Heart left ventricle (tissue), 16 donors: ENCODE results near the gene SLC7A7. TPM values are rescaled to one million over a fixed set of nuclear protein-coding genes. Genes with fewer than 3 reads are reported as not detected.
A peak's percentile ranks its signal among the peaks of the same experiment; 100 is the strongest.
"Not testable (repeated sequence)": the region's sequence is repeated elsewhere in the genome, so short reads cannot be mapped to it uniquely, and the experiment has no call there.

Source experiments
- ATAC-seq, 4 donors: fragments of 200-7000 bp; cut with Tn5 transposase; one replicate each; pipeline ENCODE4 v1.9.1; 2020 to 2022; ENCODE audit warnings: moderate library complexity in 4 of 4, mild to moderate bottlenecking in 3 of 4, moderate number of reproducible peaks in 1 of 4
- DNase-seq, 5 donors: peaks; one replicate each; pipeline ENCODE4 v3.0.0-alpha.2; 2020
- H3K27ac ChIP-seq, 12 donors: fragments of 200-600 bp; sonication (generic) in 4 of 12; one replicate each; pipeline versions ENCODE4 v1.5.0 to v1.8.0; 2016 to 2022; ENCODE audit warnings: mild to moderate bottlenecking in 2 of 12
- H3K27me3 ChIP-seq, 9 donors: fragments of 200-600 bp; sonication (generic) in 2 of 9; one replicate each; pipeline versions ENCODE4 v1.5.1 to v1.8.0; 2016 to 2022; ENCODE audit warnings: mild to moderate bottlenecking in 3 of 9
- H3K36me3 ChIP-seq, 9 donors: fragments of 200-600 bp; sonication (generic) in 2 of 9; one replicate each; pipeline versions ENCODE4 v1.5.0 to v1.8.0; 2018 to 2022; ENCODE audit warnings: mild to moderate bottlenecking in 2 of 9
- H3K4me1 ChIP-seq, 12 donors: fragments of 200-600 bp; sonication (generic) in 4 of 12; one replicate each; pipeline versions ENCODE4 v1.5.0 to v1.8.0; 2016 to 2022; ENCODE audit warnings: mild to moderate bottlenecking in 3 of 12
- H3K4me3 ChIP-seq, 12 donors: fragments of 200-600 bp; sonication (generic) in 4 of 12; one replicate each; pipeline versions ENCODE4 v1.5.0 to v1.8.0; 2017 to 2022; ENCODE audit warnings: mild to moderate bottlenecking in 9 of 12, moderate library complexity in 4 of 12
- H3K9me3 ChIP-seq, 12 donors: fragments of 200-600 bp; sonication (generic) in 4 of 12; one replicate each; pipeline versions ENCODE4 v1.5.0 to v1.8.0; 2016 to 2022; ENCODE audit warnings: mild to moderate bottlenecking in 1 of 12
- CTCF ChIP-seq, 12 donors: fragments of 200-600 bp; sonication (generic) in 4 of 12; IDR thresholded peaks; one replicate each; pipeline versions ENCODE4 v1.5.0 to v1.8.0; 2018 to 2022; ENCODE audit warnings: antibody characterized with exemption in 12 of 12, mild to moderate bottlenecking in 5 of 12
- POLR2A ChIP-seq, 2 donors: fragments of 450-650 bp; IDR thresholded peaks; one replicate each; pipeline ENCODE4 v1.6.1; 2017; ENCODE audit warnings: antibody characterized with exemption in 2 of 2, mild to moderate bottlenecking in 2 of 2, moderate library complexity in 2 of 2
- WGBS, 4 donors: extraction: QIAGEN DNeasy Blood & Tissue Kit in 2 of 4; methylation state at CpG; one replicate each; pipeline versions ENCODE4 v1.1.5 to v1.1.7; 2013 to 2018; 5-methylcytosine and 5-hydroxymethylcytosine counted together
- intact Hi-C, 10 donors: fragments of 100-400 bp; cut with DNase I; formaldehyde crosslinking; loops; one replicate each; pipeline versions ENCODE4 v1.11.1 to v1.14.2; 2022
- long read RNA-seq, 3 donors: library from polyadenylated mRNA; unstranded; transcript quantifications; one replicate each; pipeline ENCODE4 v2.0.0, GENCODE V29; 2020 to 2021
- polyA plus RNA-seq, 2 donors: library from polyadenylated mRNA; stranded (reverse); fragments of 200-250 nt; gene quantifications; one replicate each; pipeline ENCODE4 v1.2.3, GENCODE V29; 2013
- total RNA-seq, 9 donors: library from RNA; depleted of rRNA in 2 of 9; stranded (reverse); fragments of >200 nt in 2 of 9; fragmentation: NEBNext Ultra II Directional in 3 of 9; extraction: Animal tissue kit (Norgen Biotek cat#: 25700) in 3 of 9; gene quantifications; one replicate each; pipeline versions ENCODE4 v1.1.0 to v1.2.4, GENCODE V29; 2016 to 2023
- donor health status: ischemic (EF 13 %, LVEDD 7.1; RV severe dilation, severe dysfunction).
- donor health status: healthy with polysubstance abuse.
- donor health status: DM: no; HTN: yes; CAD: no.
- donor health status: DM: no; HTN: no; CAD: no.
- donor health status: ischemic (EF 25% LVEDD 6.9; RV normal size, moderate dysfunction).
- donor health status: ischemic (EF 25% LVEDD 5.7; RV mildly dilated, moderate dysfunction).
- donor health status: healthy.
- donor health status: DM: yes; HTN: yes; CAD: no.
- donor health status: ischemic (EF 35%, LVEDD 5.7; RV mildly dilated, moderate dysfunction).
- donor health status: nonischemic (EF 11% LVEDD 7.7; RV severe dilation, severe dysfunction).
- donor health status: DM: yes; HTN: yes; CAD: no.
- donor health status: PGD.
- donor health status: ischemic (EF 29% LVEDD 5.4; RV normal size, mild dysfunction).
- donor health status: nonischemic (EF 23%, LVEDD 6.1; RV moderate dilation, normal function).

Gene SLC7A7
- total RNA-seq, result 10 to 100 TPM in 2 of 9 donors, 1 to 10 TPM in 7; 1.8 to 28.0 (median 3.8) TPM
- 1 to 10 TPM; 1.3 to 4.0 TPM for polyA plus RNA-seq
- long read RNA-seq, donor 1, partial matches to known transcripts, result 0 of 3 reads
- long read RNA-seq, donor 1, other reads (novel, unspliced or antisense), result 2 of 3 reads
- long read RNA-seq, donor 2, partial matches to known transcripts, result 0 of 2 reads
- long read RNA-seq, donor 2, other reads (novel, unspliced or antisense), result 2 of 2 reads
- long read RNA-seq, donor 3, partial matches to known transcripts, result 1 of 3 reads
- long read RNA-seq, donor 3, other reads (novel, unspliced or antisense), result 1 of 3 reads

DNA sequence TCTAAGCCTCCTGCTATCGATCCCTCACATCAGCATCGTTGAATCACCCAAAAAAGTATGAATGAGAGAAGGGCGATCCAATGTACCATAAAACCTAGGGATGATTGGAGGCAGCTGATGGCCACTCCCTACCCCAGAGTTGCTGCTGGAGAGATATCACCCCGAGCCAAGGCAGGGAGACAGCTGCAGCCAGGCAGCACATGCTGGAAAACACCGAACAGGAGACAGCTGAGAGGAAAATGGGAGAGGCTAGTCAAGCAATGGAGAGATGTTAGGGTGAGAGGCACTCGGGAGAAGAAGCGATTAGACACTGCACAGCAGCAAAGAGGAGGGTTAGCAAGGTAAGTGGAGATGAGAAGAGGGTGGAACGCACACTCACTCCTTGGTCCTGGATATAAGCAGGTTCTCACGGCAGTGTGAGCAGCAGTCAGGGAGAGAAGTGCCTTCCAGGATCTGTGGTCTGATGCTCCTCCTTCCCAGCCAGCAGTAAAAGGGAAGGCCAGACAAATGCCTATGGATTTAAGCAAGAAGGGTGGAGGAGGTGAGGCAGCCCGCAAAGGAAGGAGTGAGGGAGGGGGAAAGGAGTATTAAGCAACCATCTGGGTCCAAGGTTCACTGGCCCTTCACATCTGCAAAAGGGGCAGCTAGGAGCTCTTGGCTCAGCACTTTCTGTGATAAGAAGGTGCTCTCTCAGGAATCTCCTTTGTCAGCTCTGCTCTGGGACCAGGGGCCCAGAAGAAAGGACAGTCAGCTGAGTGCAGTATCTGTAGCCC is at the start of gene SLC7A7:
Gene SLC7A7, minus strand, starts transcription at position 495 of the 773 bp plus-strand sequence. CDS start 2,037 bp downstream, outside the sequence.
- H3K27ac ChIP-seq, result peak within 1 kb of the TSS in 5 of 12 donors; percentile 4 to 91 (median 29)
- DNase-seq (no peak), ATAC-seq (peak in 3 of 4 donors; percentile 13 to 51 (median 37))
- no peak for TF ChIP-seq POLR2A (IDR thresholded peaks at IDR 0.05)
- TF ChIP-seq CTCF (IDR thresholded peaks at IDR 0.05), result no peak
- intact Hi-C loops, result loop anchor here in 7 of 10 donors (5.0 to 10.0 kb wide), 7 partner anchors 158 to 423 kb away; no protein-coding TSS in a partner anchor
- H3K27me3 ChIP-seq, result no peaks in the 10 kb centered on the region
- peak within 1 kb of the TSS in 7 of 12 donors; percentile 10 to 57 (median 28) for H3K4me3 ChIP-seq
- 57 to 62% (median 59%) methylated on average over 10 of the region's 10 CpGs for WGBS, 4 donors
- H3K4me1 ChIP-seq, result peaks cover 0 to 52% (median 15%) of the 10 kb centered on the region in 12 donors
- H3K9me3 ChIP-seq, result no peaks in the 10 kb centered on the region
- no peaks in the 10 kb centered on the region for H3K36me3 ChIP-seq

GRCh38 chr14:22864979-22865378 is 49.7 kb upstream of the SLC7A7 start:
- WGBS, 4 donors, result 84 to 93% (median 88%) methylated on average over 4 of the region's 4 CpGs
- TF ChIP-seq POLR2A (IDR thresholded peaks at IDR 0.05) (no peak), CTCF (IDR thresholded peaks at IDR 0.05) (no peak)
- DNase-seq (no peak), ATAC-seq (no peak)
- no peaks in the 10 kb centered on the region for H3K27me3 ChIP-seq
- intact Hi-C loops, result no loop called here
- no peak overlapping the region for H3K4me3 ChIP-seq
- H3K9me3 ChIP-seq, result no peaks in the 10 kb centered on the region
- no peak overlapping the region for H3K27ac ChIP-seq
- H3K4me1 ChIP-seq, result peaks cover 0 to 3% (median under 1%) of the 10 kb centered on the region in 12 donors
- H3K36me3 ChIP-seq, result no peaks in the 10 kb centered on the region

GRCh38 chr14:22861651-22862050 is 46.4 kb upstream of the SLC7A7 start:
- no peak overlapping the region for H3K4me3 ChIP-seq
- H3K36me3 ChIP-seq, result no peaks in the 10 kb centered on the region
- no peak for DNase-seq
- intact Hi-C loops, result no loop called here
- no peaks in the 10 kb centered on the region for H3K27me3 ChIP-seq
- ATAC-seq, result no peak
- no peak for TF ChIP-seq CTCF (IDR thresholded peaks at IDR 0.05)
- TF ChIP-seq POLR2A (IDR thresholded peaks at IDR 0.05), result no peak
- peaks cover 0 to 6% (median 0%) of the 10 kb centered on the region in 12 donors for H3K9me3 ChIP-seq
- H3K27ac ChIP-seq, result no peak overlapping the region
- H3K4me1 ChIP-seq, result peaks cover 0 to 5% (median 0%) of the 10 kb centered on the region in 12 donors

DNA sequence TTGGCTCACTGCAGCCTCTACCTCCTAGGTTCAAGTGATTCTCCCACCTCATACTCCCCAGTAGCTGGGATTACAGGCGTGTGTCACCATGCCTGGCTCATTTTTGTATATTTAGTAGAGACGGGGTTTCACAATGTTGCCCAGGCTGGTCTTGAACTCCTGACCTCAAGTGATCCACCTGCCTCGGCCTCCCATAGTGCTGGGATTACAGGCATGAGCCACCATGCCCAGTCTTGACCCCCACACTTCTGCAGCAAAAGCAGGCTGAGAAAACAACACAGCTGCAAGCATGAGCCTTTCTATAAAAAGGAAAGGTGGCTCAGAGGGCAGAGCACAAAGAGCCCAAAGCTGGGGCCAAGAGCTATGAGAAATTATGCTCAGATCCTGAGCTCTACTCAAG is 45.1 kb upstream of the SLC7A7 start:
- intact Hi-C loops, DNase-seq: not testable (repeated sequence)
- 87 to 92% (median 91%) methylated on average over 3 of the region's 3 CpGs for WGBS, 4 donors

More for the DNA sequence above, 45.1 kb upstream of the SLC7A7 start:
- not testable (repeated sequence) for H3K4me3 ChIP-seq, ATAC-seq, H3K27ac ChIP-seq, H3K36me3 ChIP-seq, H3K4me1 ChIP-seq, H3K27me3 ChIP-seq, H3K9me3 ChIP-seq
